ENCODE measurements around the gene PNMA6E. TPM values are rescaled to one million over a fixed set of nuclear protein-coding genes. Genes with fewer than 3 reads are reported as not detected.

Gene PNMA6E
- total RNA-seq, 1 donor from 2014 or later = not detected

GRCh38 chrX:153445106-153445855 lies 44.1 kb upstream of the PNMA6E start:
- no peak for TF ChIP-seq CTCF (IDR thresholded peaks at IDR 0.05)
- Mint-ChIP-seq H3K4me1 (ENCODE audit: unreplicated experiment) (no peaks in the 10 kb centered on the region), H3K9me3 (ENCODE audit: unreplicated experiment) (no peaks in the 10 kb centered on the region), H3K4me3 (ENCODE audit: unreplicated experiment) (no peak overlapping the region), H3K27ac (ENCODE audit: unreplicated experiment) (no peak overlapping the region), H3K27me3 (ENCODE audit: unreplicated experiment) (no peaks in the 10 kb centered on the region), H3K36me3 (ENCODE audit: unreplicated experiment) (no peaks in the 10 kb centered on the region)
- no peak for DNase-seq (ENCODE audit: extremely low spot score, unreplicated experiment)

GRCh38 chrX:153444333-153445011 lies 43.3 kb upstream of the PNMA6E start:
- no peak for DNase-seq (ENCODE audit: extremely low spot score, unreplicated experiment)
- Mint-ChIP-seq H3K27me3 (ENCODE audit: unreplicated experiment) (no peaks in the 10 kb centered on the region), H3K4me1 (ENCODE audit: unreplicated experiment) (no peaks in the 10 kb centered on the region), H3K9me3 (ENCODE audit: unreplicated experiment) (no peaks in the 10 kb centered on the region), H3K36me3 (ENCODE audit: unreplicated experiment) (no peaks in the 10 kb centered on the region), H3K27ac (ENCODE audit: unreplicated experiment) (no peak overlapping the region), H3K4me3 (ENCODE audit: unreplicated experiment) (no peak overlapping the region)
- TF ChIP-seq CTCF (IDR thresholded peaks at IDR 0.05) = no peak

- TF ChIP-seq CTCF (IDR thresholded peaks at IDR 0.05) = no peak
- no peak for DNase-seq (ENCODE audit: extremely low spot score, unreplicated experiment)
- Mint-ChIP-seq H3K27ac (ENCODE audit: unreplicated experiment) (no peak overlapping the region), H3K36me3 (ENCODE audit: unreplicated experiment) (no peaks in the 10 kb centered on the region), H3K27me3 (ENCODE audit: unreplicated experiment) (peaks cover under 1% of the 10 kb centered on the region), H3K4me3 (ENCODE audit: unreplicated experiment) (no peak overlapping the region), H3K9me3 (ENCODE audit: unreplicated experiment) (no peaks in the 10 kb centered on the region), H3K4me1 (ENCODE audit: unreplicated experiment) (no peaks in the 10 kb centered on the region)
Observed at GRCh38 chrX:153443476-153444332, 42.6 kb upstream of the PNMA6E start.

GRCh38 chrX:153442463-153442862 lies 41.3 kb upstream of the PNMA6E start:
- no peaks in the 10 kb centered on the region for H3K36me3 Mint-ChIP-seq (ENCODE audit: unreplicated experiment)
- H3K4me1 Mint-ChIP-seq (ENCODE audit: unreplicated experiment) = no peaks in the 10 kb centered on the region
- H3K27ac Mint-ChIP-seq (ENCODE audit: unreplicated experiment) = no peak overlapping the region
- H3K27me3 Mint-ChIP-seq (ENCODE audit: unreplicated experiment) = peaks cover 2% of the 10 kb centered on the region
- no peaks in the 10 kb centered on the region for H3K9me3 Mint-ChIP-seq (ENCODE audit: unreplicated experiment)
- no peak overlapping the region for H3K4me3 Mint-ChIP-seq (ENCODE audit: unreplicated experiment)
- no peak for DNase-seq (ENCODE audit: extremely low spot score, unreplicated experiment)
- no peak for TF ChIP-seq CTCF (IDR thresholded peaks at IDR 0.05)
